Measurements from ENCODE around the gene CROCC. TPM values are rescaled to one million over a fixed set of nuclear protein-coding genes. Genes with fewer than 3 reads are reported as not detected.

Gene CROCC
- total and polyA plus RNA-seq, 2 experiments from 2014 or later: 14.6 to 30.3 TPM

- no peak for TF ChIP-seq CTCF (IDR thresholded peaks at IDR 0.05; ENCODE audit: low read depth, low read length)
- Histone ChIP-seq H3K9me3 (ENCODE audit: low read depth) (no peaks in the 10 kb centered on the region), H3K27ac (no peak overlapping the region), H3K36me3 (peaks cover 11% of the 10 kb centered on the region), H3K4me3 (no peak overlapping the region), H3K27me3 (no peaks in the 10 kb centered on the region), H3K4me1 (ENCODE audit: low read depth) (no peaks in the 10 kb centered on the region)
- DNase-seq (ENCODE audit: low read depth in 1 of 2, low spot score in 1 of 2): no peak
Measured at GRCh38 chr1:17014671-17015567, 93.2 kb downstream of the CROCC start.

- peak in 1 of 2 donors; percentile 50 for DNase-seq (ENCODE audit: low read depth in 1 of 2, low spot score in 1 of 2)
- no peaks in the 10 kb centered on the region for H3K4me1 ChIP-seq (ENCODE audit: low read depth)
- H3K27me3 ChIP-seq: no peaks in the 10 kb centered on the region
- H3K27ac ChIP-seq: no peak overlapping the region
- H3K36me3 ChIP-seq: peaks cover 24% of the 10 kb centered on the region
- TF ChIP-seq CTCF (IDR thresholded peaks at IDR 0.05; ENCODE audit: low read depth, low read length): no peak
- H3K4me3 ChIP-seq: no peak overlapping the region
- no peaks in the 10 kb centered on the region for H3K9me3 ChIP-seq (ENCODE audit: low read depth)
Measured at GRCh38 chr1:17016317-17016661, 94.6 kb downstream of the CROCC start.

- H3K9me3 ChIP-seq (ENCODE audit: low read depth): no peaks in the 10 kb centered on the region
- peaks cover 36% of the 10 kb centered on the region for H3K36me3 ChIP-seq
- H3K4me1 ChIP-seq (ENCODE audit: low read depth): no peaks in the 10 kb centered on the region
- no peaks in the 10 kb centered on the region for H3K27me3 ChIP-seq
- no peak for TF ChIP-seq CTCF (IDR thresholded peaks at IDR 0.05; ENCODE audit: low read depth, low read length)
- H3K27ac ChIP-seq: no peak overlapping the region
- DNase-seq (ENCODE audit: low read depth in 1 of 2, low spot score in 1 of 2): no peak
- no peak overlapping the region for H3K4me3 ChIP-seq
Measured at GRCh38 chr1:17017435-17017834, 95.7 kb downstream of the CROCC start.

- no peaks in the 10 kb centered on the region for H3K27me3 ChIP-seq
- peaks cover 50% of the 10 kb centered on the region for H3K36me3 ChIP-seq
- no peak overlapping the region for H3K4me3 ChIP-seq
- TF ChIP-seq CTCF (IDR thresholded peaks at IDR 0.05; ENCODE audit: low read depth, low read length): no peak
- peak overlapping the region; percentile 16 for H3K27ac ChIP-seq
- no peak for DNase-seq (ENCODE audit: low read depth in 1 of 2, low spot score in 1 of 2)
- H3K4me1 ChIP-seq (ENCODE audit: low read depth): peaks cover 3% of the 10 kb centered on the region
- no peaks in the 10 kb centered on the region for H3K9me3 ChIP-seq (ENCODE audit: low read depth)
Measured at GRCh38 chr1:17018849-17019248, 97.1 kb downstream of the CROCC start.

GRCh38 chr1:17020502-17020901 is 98.8 kb downstream of the CROCC start:
- Histone ChIP-seq H3K27ac (no peak overlapping the region), H3K36me3 (peaks cover 64% of the 10 kb centered on the region), H3K27me3 (no peaks in the 10 kb centered on the region), H3K4me1 (ENCODE audit: low read depth) (peaks cover 3% of the 10 kb centered on the region), H3K9me3 (ENCODE audit: low read depth) (no peaks in the 10 kb centered on the region), H3K4me3 (no peak overlapping the region)
- TF ChIP-seq CTCF (IDR thresholded peaks at IDR 0.05; ENCODE audit: low read depth, low read length): no peak
- DNase-seq (ENCODE audit: low read depth in 1 of 2, low spot score in 1 of 2): no peak

Data from cardiac muscle cell (in vitro differentiated cells and primary cell).